ENCODE data around the gene EIF2B4.

Gene EIF2B4

GRCh38 chr2:27316655-27317412 lies 53.3 kb downstream of the EIF2B4 start:
- H3K4me1 ChIP-seq (ENCODE audit: control insufficient read depth, insufficient read depth, low read length) = peaks cover 12% of the 10 kb centered on the region

GRCh38 chr2:27315122-27315521 lies 55.0 kb downstream of the EIF2B4 start:
- Histone ChIP-seq H3K4me3 (ENCODE audit: low read length) (no peak overlapping the region), H3K9me3 (ENCODE audit: control insufficient read depth, low read length) (no peaks in the 10 kb centered on the region), H3K27me3 (ENCODE audit: control insufficient read depth, insufficient read depth, low read length) (no peaks in the 10 kb centered on the region), H3K4me1 (ENCODE audit: control insufficient read depth, insufficient read depth, low read length) (no peaks in the 10 kb centered on the region), H3K36me3 (ENCODE audit: control insufficient read depth, insufficient read depth, low read length) (no peaks in the 10 kb centered on the region), H3K9ac (ENCODE audit: low read length) (no peak overlapping the region)

More at GRCh38 chr2:27316655-27317412, 53.3 kb downstream of the EIF2B4 start:
- no peaks in the 10 kb centered on the region for H3K36me3 ChIP-seq (ENCODE audit: control insufficient read depth, insufficient read depth, low read length)
- H3K27me3 ChIP-seq (ENCODE audit: control insufficient read depth, insufficient read depth, low read length) = no peaks in the 10 kb centered on the region
- no peaks in the 10 kb centered on the region for H3K9me3 ChIP-seq (ENCODE audit: control insufficient read depth, low read length)
- no peak overlapping the region for H3K4me3 ChIP-seq (ENCODE audit: low read length)
- no peak overlapping the region for H3K9ac ChIP-seq (ENCODE audit: low read length)

GRCh38 chr2:27314709-27315108 lies 55.4 kb downstream of the EIF2B4 start:
- Histone ChIP-seq H3K36me3 (ENCODE audit: control insufficient read depth, insufficient read depth, low read length) (no peaks in the 10 kb centered on the region), H3K27me3 (ENCODE audit: control insufficient read depth, insufficient read depth, low read length) (no peaks in the 10 kb centered on the region), H3K9ac (ENCODE audit: low read length) (no peak overlapping the region), H3K4me1 (ENCODE audit: control insufficient read depth, insufficient read depth, low read length) (no peaks in the 10 kb centered on the region), H3K9me3 (ENCODE audit: control insufficient read depth, low read length) (no peaks in the 10 kb centered on the region), H3K4me3 (ENCODE audit: low read length) (no peak overlapping the region)

Measured in mucosa of stomach (tissue), 1 donor.